Bronchial epithelial cell (primary cell): ENCODE data around the gene DLD. TPM values are rescaled to one million over a fixed set of nuclear protein-coding genes. Genes with fewer than 3 reads are reported as not detected.
"Not testable (repeated sequence)": the region's sequence is repeated elsewhere in the genome, so short reads cannot be mapped to it uniquely, and the experiment has no call there.

Experiments used
- DNase-seq: peaks from one replicate; pipeline ENCODE4 v3.0.0-alpha.2; 2010; ENCODE audit warnings: low read depth
- FAIRE-seq: peaks from 2 replicates; lab custom pipeline; 2011; peaks lifted over from hg19 to GRCh38; lab: Jason Lieb, UNC
- H3K27me3 ChIP-seq: 2 replicates; pipeline ENCODE4 v1.5.1; 2011; ENCODE audit warnings: low read length; ENCODE audit not compliant: control insufficient read depth, insufficient read depth
- H3K36me3 ChIP-seq: 2 replicates; pipeline ENCODE4 v1.5.1; 2011; ENCODE audit warnings: low read length; ENCODE audit not compliant: control insufficient read depth, insufficient read depth
- H3K4me3 ChIP-seq: 2 replicates; pipeline ENCODE4 v1.5.1; 2011; ENCODE audit warnings: mild to moderate bottlenecking, low read depth, low read length, control low read depth
- total RNA-seq: library from RNA; depleted of rRNA; stranded (reverse); fragments of >200 nt; gene quantifications from 2 replicates; pipeline ENCODE4 v1.2.1, GENCODE V29; 2014
- TF ChIP-seq, protein P1 (sequence below): IDR thresholded peaks from 2 replicates; pipeline ENCODE4 v1.5.1; 2011; ENCODE audit warnings: mild to moderate bottlenecking, moderate library complexity, low read length, control low read depth, inconsistent platforms; ENCODE audit not compliant: insufficient read depth, severe bottlenecking

Gene DLD
- total RNA-seq, 1 donor from 2014 or later = 43.7 TPM

DNA sequence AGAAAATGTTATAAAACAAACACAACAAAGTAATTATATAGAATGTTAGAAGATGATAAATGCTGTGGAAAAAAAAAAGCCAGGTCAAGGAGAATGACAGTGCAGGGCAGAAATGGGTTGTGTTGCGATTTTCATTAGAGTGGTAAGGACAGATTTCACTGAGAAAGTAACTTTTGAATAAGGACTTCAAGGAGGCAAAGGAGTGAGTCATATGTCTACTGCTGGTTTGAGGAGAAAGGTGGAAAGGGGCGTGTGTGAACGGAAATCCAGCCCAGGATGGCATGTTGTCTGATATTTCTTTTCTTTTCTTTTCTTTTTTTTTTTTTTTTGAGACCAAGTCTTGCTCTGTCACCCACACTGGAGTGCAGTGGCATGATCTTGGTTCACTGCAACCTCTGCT, 12.3 kb upstream of the DLD start:
- FAIRE-seq = no peak
- H3K36me3 ChIP-seq = no peaks in the 10 kb centered on the region
- TF ChIP-seq, protein P1, sequence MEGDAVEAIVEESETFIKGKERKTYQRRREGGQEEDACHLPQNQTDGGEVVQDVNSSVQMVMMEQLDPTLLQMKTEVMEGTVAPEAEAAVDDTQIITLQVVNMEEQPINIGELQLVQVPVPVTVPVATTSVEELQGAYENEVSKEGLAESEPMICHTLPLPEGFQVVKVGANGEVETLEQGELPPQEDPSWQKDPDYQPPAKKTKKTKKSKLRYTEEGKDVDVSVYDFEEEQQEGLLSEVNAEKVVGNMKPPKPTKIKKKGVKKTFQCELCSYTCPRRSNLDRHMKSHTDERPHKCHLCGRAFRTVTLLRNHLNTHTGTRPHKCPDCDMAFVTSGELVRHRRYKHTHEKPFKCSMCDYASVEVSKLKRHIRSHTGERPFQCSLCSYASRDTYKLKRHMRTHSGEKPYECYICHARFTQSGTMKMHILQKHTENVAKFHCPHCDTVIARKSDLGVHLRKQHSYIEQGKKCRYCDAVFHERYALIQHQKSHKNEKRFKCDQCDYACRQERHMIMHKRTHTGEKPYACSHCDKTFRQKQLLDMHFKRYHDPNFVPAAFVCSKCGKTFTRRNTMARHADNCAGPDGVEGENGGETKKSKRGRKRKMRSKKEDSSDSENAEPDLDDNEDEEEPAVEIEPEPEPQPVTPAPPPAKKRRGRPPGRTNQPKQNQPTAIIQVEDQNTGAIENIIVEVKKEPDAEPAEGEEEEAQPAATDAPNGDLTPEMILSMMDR = no peak
- H3K27me3 ChIP-seq = no peaks in the 10 kb centered on the region
- DNase-seq = peak; percentile 39
- H3K4me3 ChIP-seq = no peak overlapping the region

DNA sequence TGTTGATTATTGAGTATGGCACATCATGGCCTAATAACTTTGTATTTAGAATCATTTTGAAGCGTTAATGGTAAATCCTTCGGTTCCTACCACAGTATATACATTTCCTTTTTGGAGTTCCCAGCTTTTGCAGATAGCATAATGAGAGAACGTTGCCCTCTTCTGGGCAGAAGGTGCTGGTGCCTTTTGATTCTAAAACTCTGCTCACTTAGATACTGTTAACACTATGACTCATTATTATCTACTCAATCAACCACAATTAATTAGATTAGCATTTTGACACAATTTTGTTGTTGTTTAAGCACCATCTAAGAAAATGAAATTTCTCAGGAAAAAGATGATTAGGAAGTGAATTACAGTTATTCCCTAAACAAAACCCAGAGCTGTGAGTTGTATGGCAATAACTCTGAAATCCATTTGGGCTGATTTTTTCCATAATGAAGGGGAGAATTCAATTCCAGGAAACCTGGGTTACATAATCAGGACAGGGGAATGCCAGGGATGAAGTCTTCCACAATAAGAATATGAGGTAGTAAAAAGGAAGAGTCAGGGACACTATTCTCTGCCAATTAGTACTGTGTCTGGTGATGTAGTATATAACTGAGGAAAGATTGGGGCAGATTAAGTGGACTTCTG, 11.5 kb upstream of the DLD start:
- Histone ChIP-seq H3K27me3 (no peaks in the 10 kb centered on the region), H3K36me3 (no peaks in the 10 kb centered on the region), H3K4me3 (no peak overlapping the region)
- FAIRE-seq = no peak
- TF ChIP-seq, protein P1 = peak; percentile 68
- peak; percentile 83 for DNase-seq

- Histone ChIP-seq H3K36me3 (no peaks in the 10 kb centered on the region), H3K27me3 (no peaks in the 10 kb centered on the region), H3K4me3 (no peak overlapping the region)
- TF ChIP-seq, protein P1 = no peak
- DNase-seq = no peak
- no peak for FAIRE-seq
Measured at GRCh38 chr7:107882766-107883165, 8.2 kb upstream of the DLD start.

DNA sequence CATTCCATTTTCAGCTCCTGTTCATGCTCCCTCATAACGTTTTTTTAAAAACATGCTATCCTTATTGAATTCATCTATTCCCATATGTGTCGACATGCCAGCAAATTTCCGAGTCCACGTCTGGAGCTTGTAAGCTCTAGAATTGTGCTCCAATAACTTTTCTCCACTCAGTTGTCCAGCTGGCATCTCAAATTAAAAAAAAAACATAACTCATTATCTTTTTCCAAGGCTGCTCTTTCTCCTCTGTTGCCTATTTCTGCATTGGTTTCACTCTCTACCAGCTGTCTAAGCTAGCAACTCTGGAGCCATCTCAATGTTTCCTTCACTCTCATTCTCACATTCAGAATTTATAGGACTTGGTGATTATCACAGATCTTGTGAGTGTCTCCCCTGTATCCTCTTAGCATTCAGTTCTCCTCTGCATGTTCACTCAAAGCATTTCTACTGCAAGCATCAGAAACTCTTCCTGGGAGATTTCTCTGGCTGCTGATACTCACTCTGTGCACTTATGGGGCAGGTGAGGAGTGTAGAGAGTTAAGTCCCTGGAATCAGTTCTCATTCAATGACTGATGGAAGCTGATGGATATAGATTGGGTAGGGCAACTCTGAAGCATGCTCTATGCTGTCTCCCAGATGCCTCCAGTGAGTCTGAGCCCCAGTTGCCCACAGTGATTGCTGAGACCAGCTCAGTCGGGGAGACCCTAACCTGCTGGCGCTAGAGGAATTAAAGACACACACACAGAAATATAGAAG, 6.7 kb upstream of the DLD start:
- Histone ChIP-seq H3K27me3 (no peaks in the 10 kb centered on the region), H3K4me3 (no peak overlapping the region), H3K36me3 (no peaks in the 10 kb centered on the region)
- no peak for FAIRE-seq
- DNase-seq = no peak
- TF ChIP-seq, protein P1 = no peak

- DNase-seq, FAIRE-seq, H3K27me3 ChIP-seq, H3K36me3 ChIP-seq, H3K4me3 ChIP-seq: not testable (repeated sequence)
Measured at GRCh38 chr7:107887827-107888226, 3.2 kb upstream of the DLD start.

- H3K4me3 ChIP-seq = no peak overlapping the region
- TF ChIP-seq, protein P1 = no peak
- H3K36me3 ChIP-seq = no peaks in the 10 kb centered on the region
- no peaks in the 10 kb centered on the region for H3K27me3 ChIP-seq
- no peak for FAIRE-seq
- DNase-seq = no peak
Measured at GRCh38 chr7:107889992-107890391, 991 bp upstream of the DLD start.
